ENCODE results near the gene CDAN1. TPM values are rescaled to one million over a fixed set of nuclear protein-coding genes. Genes with fewer than 3 reads are reported as not detected.

Gene CDAN1
- polyA plus RNA-seq, 4 donors, result 3.1 to 17.1 (median 5.9) TPM

DNA sequence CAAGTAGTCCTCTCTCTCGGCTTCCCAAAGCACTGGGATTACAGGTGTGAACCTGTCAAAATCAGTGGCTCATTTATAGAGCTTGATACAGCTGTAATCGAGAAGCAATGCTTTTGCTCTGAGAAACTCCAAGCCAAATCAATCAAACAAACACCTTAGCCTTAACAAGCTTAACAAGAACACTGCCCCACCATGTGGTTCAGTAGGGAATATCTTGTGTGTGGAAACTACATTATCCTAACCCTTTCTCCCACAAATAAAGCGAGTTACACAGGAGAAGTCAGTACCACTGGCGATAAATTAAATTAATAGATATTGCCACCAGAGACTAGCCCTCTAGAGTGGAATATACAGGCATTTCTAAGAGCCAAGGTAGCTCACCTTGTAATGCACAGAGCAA, 13.9 kb downstream of the CDAN1 start:
- DNase-seq (no peak), FAIRE-seq (no peak)
- 88 to 93% (median 92%) methylated on average over 4 of the region's 4 CpGs for WGBS, 3 donors
- H3K36me3 ChIP-seq (ENCODE audit: control insufficient read depth in 3 of 3, insufficient read depth in 2 of 3, low read depth in 1 of 3, low read length in 3 of 3), result peaks cover 19 to 79% (median 24%) of the 10 kb centered on the region in 3 donors
- no peaks in the 10 kb centered on the region for H3K9me3 ChIP-seq (ENCODE audit: control insufficient read depth in 2 of 2, insufficient read depth in 1 of 2, low read depth in 1 of 2, low read length in 1 of 2)
- H3K27me3 ChIP-seq (ENCODE audit: control insufficient read depth in 3 of 3, insufficient read depth in 3 of 3, low read length in 3 of 3), result no peaks in the 10 kb centered on the region
- H3K27ac ChIP-seq (ENCODE audit: low read depth in 1 of 3, low read length in 2 of 3), result no peak overlapping the region
- no peak overlapping the region for H3K4me3 ChIP-seq (ENCODE audit: low read depth in 1 of 3, low read length in 3 of 3)
- H3K4me1 ChIP-seq (ENCODE audit: control insufficient read depth in 3 of 3, insufficient read depth in 2 of 3, low read depth in 1 of 3, low read length in 2 of 3), result no peaks in the 10 kb centered on the region

DNA sequence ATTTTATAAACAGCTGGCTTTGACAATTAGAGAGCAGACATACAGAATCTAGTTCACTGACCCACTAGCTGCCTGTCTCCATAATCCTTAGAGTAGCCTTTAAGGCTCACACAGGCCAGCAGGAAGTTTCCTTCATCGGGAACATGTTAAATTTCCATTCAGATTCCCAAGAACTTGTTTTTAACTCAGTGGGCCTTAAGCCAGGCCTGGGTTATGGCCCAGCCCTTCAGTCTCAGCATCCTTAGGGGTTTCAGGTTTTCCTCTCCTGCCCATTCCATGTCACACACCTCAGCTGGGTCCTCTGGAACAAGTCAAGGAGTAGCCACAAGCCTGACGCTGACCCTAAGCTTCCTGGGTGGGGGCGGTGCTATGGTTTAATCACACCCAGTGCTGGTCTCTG, 15.0 kb downstream of the CDAN1 start:
- Histone ChIP-seq H3K4me3 (ENCODE audit: low read depth in 1 of 3, low read length in 3 of 3) (no peak overlapping the region), H3K36me3 (ENCODE audit: control insufficient read depth in 3 of 3, insufficient read depth in 2 of 3, low read depth in 1 of 3, low read length in 3 of 3) (peaks cover 16 to 79% (median 21%) of the 10 kb centered on the region in 3 donors), H3K4me1 (ENCODE audit: control insufficient read depth in 3 of 3, insufficient read depth in 2 of 3, low read depth in 1 of 3, low read length in 2 of 3) (no peaks in the 10 kb centered on the region), H3K9me3 (ENCODE audit: control insufficient read depth in 2 of 2, insufficient read depth in 1 of 2, low read depth in 1 of 2, low read length in 1 of 2) (no peaks in the 10 kb centered on the region), H3K27me3 (ENCODE audit: control insufficient read depth in 3 of 3, insufficient read depth in 3 of 3, low read length in 3 of 3) (no peaks in the 10 kb centered on the region), H3K27ac (ENCODE audit: low read depth in 1 of 3, low read length in 2 of 3) (no peak overlapping the region)
- WGBS, 3 donors, result 68 to 79% (median 70%) methylated on average over 3 of the region's 3 CpGs
- FAIRE-seq (no peak), DNase-seq (no peak)

DNA sequence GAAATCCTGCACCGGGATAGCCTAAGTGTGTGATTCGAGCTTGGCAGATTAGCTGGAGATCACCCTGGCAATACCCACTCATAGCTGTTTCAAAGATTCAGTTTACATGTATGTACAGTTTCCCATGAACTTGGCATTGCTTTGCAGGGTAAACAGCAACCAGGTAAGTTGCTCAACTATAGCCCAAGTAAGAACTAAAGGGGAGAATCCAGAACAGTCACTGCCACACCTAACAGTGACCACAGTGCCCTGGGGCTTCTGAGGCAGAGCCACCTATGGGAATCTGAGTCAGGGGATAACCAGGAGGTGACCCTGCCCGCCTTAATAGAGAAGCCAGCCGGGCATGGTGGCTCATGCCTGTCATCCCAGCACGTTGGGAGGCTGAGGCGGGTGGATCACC, 15.9 kb downstream of the CDAN1 start:
- Histone ChIP-seq H3K27me3 (ENCODE audit: control insufficient read depth in 3 of 3, insufficient read depth in 3 of 3, low read length in 3 of 3) (no peaks in the 10 kb centered on the region), H3K4me3 (ENCODE audit: low read depth in 1 of 3, low read length in 3 of 3) (no peak overlapping the region), H3K36me3 (ENCODE audit: control insufficient read depth in 3 of 3, insufficient read depth in 2 of 3, low read depth in 1 of 3, low read length in 3 of 3) (peaks cover 15 to 74% (median 16%) of the 10 kb centered on the region in 3 donors), H3K27ac (ENCODE audit: low read depth in 1 of 3, low read length in 2 of 3) (no peak overlapping the region), H3K4me1 (ENCODE audit: control insufficient read depth in 3 of 3, insufficient read depth in 2 of 3, low read depth in 1 of 3, low read length in 2 of 3) (no peaks in the 10 kb centered on the region), H3K9me3 (ENCODE audit: control insufficient read depth in 2 of 2, insufficient read depth in 1 of 2, low read depth in 1 of 2, low read length in 1 of 2) (no peaks in the 10 kb centered on the region)
- WGBS, 3 donors, result 80 to 88% (median 85%) methylated on average over 6 of the region's 6 CpGs
- FAIRE-seq (no peak), DNase-seq (no peak)

DNA sequence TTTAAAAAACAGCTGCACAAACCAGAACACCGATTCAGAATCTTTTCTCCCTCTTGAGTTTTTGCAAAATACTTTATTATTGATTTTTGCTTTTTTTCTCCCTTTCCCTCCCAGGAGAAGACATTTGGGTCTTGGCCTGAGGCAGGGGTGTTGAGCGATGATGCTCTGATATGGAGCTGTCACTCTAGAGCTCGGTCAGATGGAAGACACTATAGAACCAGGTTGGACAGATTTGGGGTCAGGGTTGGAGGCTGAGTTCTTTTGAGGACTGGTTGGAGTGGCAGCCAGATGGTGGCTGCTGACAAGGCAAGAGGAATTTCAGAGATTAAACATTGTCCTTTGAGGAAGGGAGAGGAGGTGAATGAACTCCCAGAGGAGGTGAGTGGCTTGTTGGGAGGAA, 16.9 kb downstream of the CDAN1 start:
- Histone ChIP-seq H3K4me1 (ENCODE audit: control insufficient read depth in 3 of 3, insufficient read depth in 2 of 3, low read depth in 1 of 3, low read length in 2 of 3) (no peaks in the 10 kb centered on the region), H3K36me3 (ENCODE audit: control insufficient read depth in 3 of 3, insufficient read depth in 2 of 3, low read depth in 1 of 3, low read length in 3 of 3) (peaks cover 11 to 64% (median 12%) of the 10 kb centered on the region in 3 donors), H3K27me3 (ENCODE audit: control insufficient read depth in 3 of 3, insufficient read depth in 3 of 3, low read length in 3 of 3) (no peaks in the 10 kb centered on the region), H3K9me3 (ENCODE audit: control insufficient read depth in 2 of 2, insufficient read depth in 1 of 2, low read depth in 1 of 2, low read length in 1 of 2) (no peaks in the 10 kb centered on the region), H3K4me3 (ENCODE audit: low read depth in 1 of 3, low read length in 3 of 3) (no peak overlapping the region), H3K27ac (ENCODE audit: low read depth in 1 of 3, low read length in 2 of 3) (no peak overlapping the region)
- no peak for FAIRE-seq
- no peak for DNase-seq
- WGBS, 3 donors, result 86 to 95% (median 89%) methylated on average over 3 of the region's 3 CpGs

DNA sequence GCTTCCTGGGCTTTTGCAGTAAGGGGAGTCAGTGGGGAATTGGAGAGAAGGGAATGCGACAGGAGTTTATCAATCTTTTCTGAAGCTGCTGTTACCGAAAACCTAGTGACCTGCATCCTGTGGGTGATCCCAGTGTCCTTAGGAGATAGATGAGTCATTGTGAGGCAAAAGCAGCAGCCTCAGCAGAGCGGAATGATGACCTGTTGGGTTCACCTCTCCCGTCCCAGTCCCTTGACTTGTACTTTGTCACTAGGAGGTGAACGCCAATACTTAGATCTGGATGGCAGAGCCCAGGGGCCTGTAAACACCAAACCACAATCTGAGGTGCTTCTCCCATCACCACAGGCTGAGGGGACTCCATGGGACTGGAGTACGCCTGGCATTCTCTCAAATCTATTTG, 17.9 kb downstream of the CDAN1 start:
- Histone ChIP-seq H3K9me3 (ENCODE audit: control insufficient read depth in 2 of 2, insufficient read depth in 1 of 2, low read depth in 1 of 2, low read length in 1 of 2) (no peaks in the 10 kb centered on the region), H3K36me3 (ENCODE audit: control insufficient read depth in 3 of 3, insufficient read depth in 2 of 3, low read depth in 1 of 3, low read length in 3 of 3) (peaks cover 2 to 54% (median 7%) of the 10 kb centered on the region in 3 donors), H3K27me3 (ENCODE audit: control insufficient read depth in 3 of 3, insufficient read depth in 3 of 3, low read length in 3 of 3) (no peaks in the 10 kb centered on the region), H3K4me3 (ENCODE audit: low read depth in 1 of 3, low read length in 3 of 3) (no peak overlapping the region), H3K4me1 (ENCODE audit: control insufficient read depth in 3 of 3, insufficient read depth in 2 of 3, low read depth in 1 of 3, low read length in 2 of 3) (no peaks in the 10 kb centered on the region), H3K27ac (ENCODE audit: low read depth in 1 of 3, low read length in 2 of 3) (no peak overlapping the region)
- DNase-seq (no peak), FAIRE-seq (no peak)
- 75 to 88% (median 78%) methylated on average over 5 to 6 of the region's 6 CpGs for WGBS, 3 donors

DNA sequence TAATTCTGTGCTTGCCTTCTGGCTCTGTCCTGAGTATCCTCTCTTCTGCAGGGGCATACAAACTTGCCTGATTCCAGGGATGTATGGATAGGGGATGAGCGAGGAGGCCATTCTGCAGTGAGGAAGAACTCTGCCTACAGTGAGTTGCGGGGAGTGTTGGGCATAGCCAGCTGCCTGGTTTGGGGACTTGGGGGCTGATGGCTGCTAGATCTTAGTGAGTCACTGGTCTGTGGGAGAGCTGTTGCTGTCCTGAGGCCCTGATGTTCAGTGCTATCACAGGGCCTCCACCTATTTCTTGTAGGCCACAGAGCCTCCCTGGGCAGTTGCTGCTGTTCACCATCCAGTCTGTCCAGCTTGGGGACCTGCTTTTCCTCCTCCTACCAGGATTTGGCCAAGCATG, 20.3 kb downstream of the CDAN1 start:
- FAIRE-seq, result no peak
- no peaks in the 10 kb centered on the region for H3K27me3 ChIP-seq (ENCODE audit: control insufficient read depth in 3 of 3, insufficient read depth in 3 of 3, low read length in 3 of 3)
- H3K4me1 ChIP-seq (ENCODE audit: control insufficient read depth in 3 of 3, insufficient read depth in 2 of 3, low read depth in 1 of 3, low read length in 2 of 3), result no peaks in the 10 kb centered on the region
- H3K27ac ChIP-seq (ENCODE audit: low read depth in 1 of 3, low read length in 2 of 3), result no peak overlapping the region
- no peaks in the 10 kb centered on the region for H3K9me3 ChIP-seq (ENCODE audit: control insufficient read depth in 2 of 2, insufficient read depth in 1 of 2, low read depth in 1 of 2, low read length in 1 of 2)
- no peak for DNase-seq
- 95 to 100% (median 96%) methylated on average over 2 of the region's 2 CpGs for WGBS, 3 donors
- no peak overlapping the region for H3K4me3 ChIP-seq (ENCODE audit: low read depth in 1 of 3, low read length in 3 of 3)
- H3K36me3 ChIP-seq (ENCODE audit: control insufficient read depth in 3 of 3, insufficient read depth in 2 of 3, low read depth in 1 of 3, low read length in 3 of 3), result peaks cover 2 to 35% (median 6%) of the 10 kb centered on the region in 3 donors

DNA sequence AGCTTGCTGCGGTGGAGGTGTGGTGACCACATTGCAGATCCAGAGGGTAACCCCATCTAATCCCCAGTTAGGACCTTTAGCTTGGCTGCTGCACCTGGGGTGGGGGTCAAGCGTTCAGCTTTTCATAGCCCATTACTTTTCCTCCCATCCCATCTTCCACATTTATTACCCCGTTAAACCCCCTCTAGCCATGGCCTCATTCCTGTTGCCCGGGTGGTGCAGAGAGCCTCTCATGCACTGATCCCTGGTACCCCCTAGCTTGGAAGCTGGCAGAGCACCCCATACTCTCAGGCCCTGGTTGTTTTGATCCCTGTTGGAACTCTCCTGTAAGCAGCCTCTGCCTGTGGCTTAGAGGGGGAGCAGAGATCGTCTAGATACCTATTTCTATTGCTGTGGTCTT, 20.8 kb downstream of the CDAN1 start:
- Histone ChIP-seq H3K36me3 (ENCODE audit: control insufficient read depth in 3 of 3, insufficient read depth in 2 of 3, low read depth in 1 of 3, low read length in 3 of 3) (peaks cover 2 to 32% (median 6%) of the 10 kb centered on the region in 3 donors), H3K4me3 (ENCODE audit: low read depth in 1 of 3, low read length in 3 of 3) (no peak overlapping the region), H3K4me1 (ENCODE audit: control insufficient read depth in 3 of 3, insufficient read depth in 2 of 3, low read depth in 1 of 3, low read length in 2 of 3) (no peaks in the 10 kb centered on the region), H3K27ac (ENCODE audit: low read depth in 1 of 3, low read length in 2 of 3) (no peak overlapping the region), H3K9me3 (ENCODE audit: control insufficient read depth in 2 of 2, insufficient read depth in 1 of 2, low read depth in 1 of 2, low read length in 1 of 2) (no peaks in the 10 kb centered on the region), H3K27me3 (ENCODE audit: control insufficient read depth in 3 of 3, insufficient read depth in 3 of 3, low read length in 3 of 3) (no peaks in the 10 kb centered on the region)
- WGBS, 3 donors, result 80 to 90% (median 90%) methylated on average over 4 to 5 of the region's 5 CpGs
- no peak for FAIRE-seq
- DNase-seq, result no peak

DNA sequence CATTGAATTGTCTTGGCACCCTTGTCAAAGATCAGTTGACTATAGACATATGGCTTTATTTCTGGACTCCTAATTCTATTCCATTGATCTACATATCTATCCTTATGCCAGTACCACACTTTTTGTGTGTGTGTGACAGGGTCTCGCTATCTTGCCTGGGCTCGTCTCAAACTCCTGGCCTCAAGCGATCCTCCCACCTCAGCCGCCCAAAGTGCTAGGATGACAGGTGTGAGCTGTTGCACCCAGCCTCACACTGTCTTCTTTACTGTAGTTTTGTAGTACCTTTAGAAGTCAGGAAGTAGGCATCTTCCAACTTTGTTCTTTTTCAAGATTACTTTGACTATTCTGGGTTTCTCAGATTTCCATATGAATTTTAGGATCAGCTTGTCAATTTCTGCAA, 24.3 kb downstream of the CDAN1 start:
- no peak for DNase-seq
- Histone ChIP-seq H3K4me1 (ENCODE audit: control insufficient read depth in 3 of 3, insufficient read depth in 2 of 3, low read depth in 1 of 3, low read length in 2 of 3) (no peaks in the 10 kb centered on the region), H3K4me3 (ENCODE audit: low read depth in 1 of 3, low read length in 3 of 3) (no peak overlapping the region), H3K27ac (ENCODE audit: low read depth in 1 of 3, low read length in 2 of 3) (no peak overlapping the region), H3K27me3 (ENCODE audit: control insufficient read depth in 3 of 3, insufficient read depth in 3 of 3, low read length in 3 of 3) (no peaks in the 10 kb centered on the region), H3K36me3 (ENCODE audit: control insufficient read depth in 3 of 3, insufficient read depth in 2 of 3, low read depth in 1 of 3, low read length in 3 of 3) (peaks cover 0 to 3% (median 0%) of the 10 kb centered on the region in 3 donors), H3K9me3 (ENCODE audit: control insufficient read depth in 2 of 2, insufficient read depth in 1 of 2, low read depth in 1 of 2, low read length in 1 of 2) (no peaks in the 10 kb centered on the region)
- no peak for FAIRE-seq
- 94 to 97% (median 96%) methylated on average over 4 of the region's 4 CpGs for WGBS, 3 donors

DNA sequence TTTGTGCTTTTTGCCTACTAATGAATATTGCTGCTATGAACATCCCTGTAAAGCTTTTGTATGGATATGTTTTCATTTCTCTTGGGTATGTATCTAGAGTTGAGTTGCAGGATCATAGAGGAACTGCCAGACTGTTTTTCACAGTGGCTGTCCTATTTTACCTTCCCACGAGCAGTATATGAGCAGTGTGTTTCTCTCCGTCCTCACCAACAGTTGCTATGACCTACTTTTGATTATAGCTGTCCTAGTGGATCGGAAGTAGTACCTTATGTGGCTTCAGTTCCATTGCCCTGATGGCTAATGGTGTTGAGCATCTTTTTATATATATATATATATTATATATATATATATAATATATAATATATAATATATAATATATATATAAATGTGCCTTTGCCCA, 25.2 kb downstream of the CDAN1 start:
- Histone ChIP-seq H3K27me3 (ENCODE audit: control insufficient read depth in 3 of 3, insufficient read depth in 3 of 3, low read length in 3 of 3) (no peaks in the 10 kb centered on the region), H3K27ac (ENCODE audit: low read depth in 1 of 3, low read length in 2 of 3) (no peak overlapping the region), H3K4me3 (ENCODE audit: low read depth in 1 of 3, low read length in 3 of 3) (no peak overlapping the region), H3K36me3 (ENCODE audit: control insufficient read depth in 3 of 3, insufficient read depth in 2 of 3, low read depth in 1 of 3, low read length in 3 of 3) (no peaks in the 10 kb centered on the region), H3K9me3 (ENCODE audit: control insufficient read depth in 2 of 2, insufficient read depth in 1 of 2, low read depth in 1 of 2, low read length in 1 of 2) (no peaks in the 10 kb centered on the region), H3K4me1 (ENCODE audit: control insufficient read depth in 3 of 3, insufficient read depth in 2 of 3, low read depth in 1 of 3, low read length in 2 of 3) (no peaks in the 10 kb centered on the region)
- DNase-seq, result no peak
- WGBS, 3 donors, result 90 to 94% (median 92%) methylated on average over 3 of the region's 3 CpGs
- FAIRE-seq, result no peak

Measured in small intestine (tissue), 7 donors.